Measurements from ENCODE around the gene IL17RB. TPM values are rescaled to one million over a fixed set of nuclear protein-coding genes. Genes with fewer than 3 reads are reported as not detected.

The IL17RB gene
- total RNA-seq, 4 donors from 2014 or later: 0.52 to 0.83 (median 0.63) TPM; not detected in 1

DNA sequence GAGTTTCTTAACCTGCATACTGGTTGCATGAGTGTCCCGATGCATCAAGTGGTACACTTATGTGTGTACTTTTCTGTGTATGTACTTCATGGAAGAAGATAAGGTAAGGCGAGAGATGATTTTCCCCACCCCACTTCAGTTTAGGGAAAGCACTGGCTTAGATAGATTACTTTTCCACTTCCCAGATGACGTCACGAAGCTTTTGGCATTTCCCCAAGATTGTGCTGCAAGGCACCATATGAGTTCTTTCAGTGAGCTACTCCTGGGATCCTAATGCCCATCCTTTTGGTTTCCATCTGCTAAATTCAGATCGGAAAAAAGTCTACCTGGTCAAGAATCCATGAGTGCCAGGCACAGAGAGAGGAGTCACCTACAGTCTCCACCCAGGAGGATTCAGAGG is 4.5 kb downstream of the IL17RB start:
- no peaks in the 10 kb centered on the region for H3K9me3 ChIP-seq
- TF ChIP-seq POLR2A (IDR thresholded peaks at IDR 0.05; ENCODE audit: low read depth) (no peak), POLR2AphosphoS5 (IDR thresholded peaks at IDR 0.05) (no peak), EP300 (IDR thresholded peaks at IDR 0.05) (no peak)
- TF ChIP-seq, protein P1, sequence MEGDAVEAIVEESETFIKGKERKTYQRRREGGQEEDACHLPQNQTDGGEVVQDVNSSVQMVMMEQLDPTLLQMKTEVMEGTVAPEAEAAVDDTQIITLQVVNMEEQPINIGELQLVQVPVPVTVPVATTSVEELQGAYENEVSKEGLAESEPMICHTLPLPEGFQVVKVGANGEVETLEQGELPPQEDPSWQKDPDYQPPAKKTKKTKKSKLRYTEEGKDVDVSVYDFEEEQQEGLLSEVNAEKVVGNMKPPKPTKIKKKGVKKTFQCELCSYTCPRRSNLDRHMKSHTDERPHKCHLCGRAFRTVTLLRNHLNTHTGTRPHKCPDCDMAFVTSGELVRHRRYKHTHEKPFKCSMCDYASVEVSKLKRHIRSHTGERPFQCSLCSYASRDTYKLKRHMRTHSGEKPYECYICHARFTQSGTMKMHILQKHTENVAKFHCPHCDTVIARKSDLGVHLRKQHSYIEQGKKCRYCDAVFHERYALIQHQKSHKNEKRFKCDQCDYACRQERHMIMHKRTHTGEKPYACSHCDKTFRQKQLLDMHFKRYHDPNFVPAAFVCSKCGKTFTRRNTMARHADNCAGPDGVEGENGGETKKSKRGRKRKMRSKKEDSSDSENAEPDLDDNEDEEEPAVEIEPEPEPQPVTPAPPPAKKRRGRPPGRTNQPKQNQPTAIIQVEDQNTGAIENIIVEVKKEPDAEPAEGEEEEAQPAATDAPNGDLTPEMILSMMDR (IDR thresholded peaks at IDR 0.05): no peak
- no peak overlapping the region for H3K27ac ChIP-seq (replicated peaks in 1 of 4)
- H3K4me1 ChIP-seq: peaks cover 8 to 12% (median 10%) of the 10 kb centered on the region in 4 donors
- 32% methylated on average over 5 of the region's 5 CpGs for WGBS
- DNase-seq (ENCODE audit: extremely low spot score): no peak
- H3K36me3 ChIP-seq: no peaks in the 10 kb centered on the region
- peaks cover 0 to 29% (median 2%) of the 10 kb centered on the region in 4 donors for H3K27me3 ChIP-seq
- H3K4me3 ChIP-seq: no peak overlapping the region
- intact Hi-C loops (cut with DNase I): no loop called here

DNA sequence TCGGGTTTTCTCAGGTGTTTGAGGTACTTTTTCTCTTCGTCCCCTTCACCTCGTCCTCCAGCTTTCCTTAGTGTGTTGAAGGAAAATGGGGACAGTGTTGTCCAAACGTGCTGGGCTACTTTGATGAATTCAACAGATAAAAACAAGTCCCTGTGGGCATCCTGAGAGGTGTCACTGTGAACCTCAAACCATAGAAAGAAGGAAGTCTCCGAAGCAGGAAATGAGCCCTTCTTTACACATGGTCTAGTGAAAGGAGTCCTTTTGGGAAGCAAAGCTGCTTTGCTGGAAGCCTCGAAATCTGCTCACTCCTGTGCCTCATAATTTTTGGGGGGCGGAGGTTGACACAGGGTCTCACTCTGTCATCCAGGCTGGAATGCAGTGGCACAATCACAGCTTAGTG is 10.6 kb downstream of the IL17RB start:
- no peak for TF ChIP-seq POLR2A (IDR thresholded peaks at IDR 0.05; ENCODE audit: low read depth)
- no peak for TF ChIP-seq EP300 (IDR thresholded peaks at IDR 0.05)
- TF ChIP-seq, protein P1 (IDR thresholded peaks at IDR 0.05): no peak
- no peak for TF ChIP-seq POLR2AphosphoS5 (IDR thresholded peaks at IDR 0.05)

DNA sequence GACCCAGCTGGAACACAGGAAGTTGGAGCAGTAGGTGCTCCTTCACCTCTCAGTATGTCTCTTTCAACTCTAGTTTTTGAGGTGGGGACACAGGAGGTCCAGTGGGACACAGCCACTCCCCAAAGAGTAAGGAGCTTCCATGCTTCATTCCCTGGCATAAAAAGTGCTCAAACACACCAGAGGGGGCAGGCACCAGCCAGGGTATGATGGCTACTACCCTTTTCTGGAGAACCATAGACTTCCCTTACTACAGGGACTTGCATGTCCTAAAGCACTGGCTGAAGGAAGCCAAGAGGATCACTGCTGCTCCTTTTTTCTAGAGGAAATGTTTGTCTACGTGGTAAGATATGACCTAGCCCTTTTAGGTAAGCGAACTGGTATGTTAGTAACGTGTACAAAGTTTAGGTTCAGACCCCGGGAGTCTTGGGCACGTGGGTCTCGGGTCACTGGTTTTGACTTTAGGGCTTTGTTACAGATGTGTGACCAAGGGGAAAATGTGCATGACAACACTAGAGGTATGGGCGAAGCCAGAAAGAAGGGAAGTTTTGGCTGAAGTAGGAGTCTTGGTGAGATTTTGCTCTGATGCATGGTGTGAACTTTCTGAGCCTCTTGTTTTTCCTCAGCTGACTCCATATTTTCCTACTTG is 11.9 kb downstream of the IL17RB start:
- H3K36me3 ChIP-seq: peaks cover 6 to 46% (median 28%) of the 10 kb centered on the region in 4 donors
- TF ChIP-seq POLR2AphosphoS5 (IDR thresholded peaks at IDR 0.05): no peak
- TF ChIP-seq EP300 (IDR thresholded peaks at IDR 0.05): no peak
- TF ChIP-seq, protein P1 (IDR thresholded peaks at IDR 0.05): no peak
- no peak for DNase-seq (ENCODE audit: extremely low spot score)
- no peak overlapping the region for H3K27ac ChIP-seq (replicated peaks in 1 of 4)
- WGBS: 82% methylated on average over 7 of the region's 7 CpGs
- intact Hi-C loops (cut with DNase I): no loop called here
- no peak overlapping the region for H3K4me3 ChIP-seq
- H3K27me3 ChIP-seq: no peaks in the 10 kb centered on the region
- H3K4me1 ChIP-seq: no peaks in the 10 kb centered on the region
- no peaks in the 10 kb centered on the region for H3K9me3 ChIP-seq

More for the DNA sequence above, 10.6 kb downstream of the IL17RB start:
- no peaks in the 10 kb centered on the region for H3K9me3 ChIP-seq
- H3K27me3 ChIP-seq: no peaks in the 10 kb centered on the region
- no peak overlapping the region for H3K27ac ChIP-seq (replicated peaks in 1 of 4)
- H3K36me3 ChIP-seq: peaks cover under 1 to 33% (median 17%) of the 10 kb centered on the region in 4 donors
- H3K4me1 ChIP-seq: no peaks in the 10 kb centered on the region
- intact Hi-C loops (cut with DNase I): no loop called here
- no peak for DNase-seq (ENCODE audit: extremely low spot score)
- 79% methylated on average over 7 of the region's 7 CpGs for WGBS
- no peak overlapping the region for H3K4me3 ChIP-seq

DNA sequence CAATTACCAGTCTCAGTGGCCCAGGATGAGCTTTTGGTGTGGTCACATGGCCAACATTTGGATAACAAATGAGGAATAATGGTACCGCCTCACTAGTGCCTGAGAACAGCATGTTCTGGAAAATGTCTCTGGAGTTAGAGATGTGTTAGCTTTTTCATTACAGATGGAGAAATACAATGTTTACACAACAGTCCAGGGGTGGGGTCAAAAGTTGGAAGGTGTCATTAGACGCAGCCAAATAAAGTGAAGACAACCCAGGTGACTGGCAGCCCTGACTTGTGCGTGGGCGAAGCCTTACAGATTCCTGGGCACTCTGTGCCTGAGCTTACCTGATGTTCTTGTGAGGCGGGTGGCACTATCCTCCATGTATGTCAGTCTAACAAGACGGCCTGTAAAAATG is 12.8 kb downstream of the IL17RB start:
- no peak overlapping the region for H3K4me3 ChIP-seq
- H3K9me3 ChIP-seq: no peaks in the 10 kb centered on the region
- DNase-seq (ENCODE audit: extremely low spot score): no peak
- H3K4me1 ChIP-seq: no peaks in the 10 kb centered on the region
- TF ChIP-seq POLR2AphosphoS5 (IDR thresholded peaks at IDR 0.05) (no peak), POLR2A (IDR thresholded peaks at IDR 0.05; ENCODE audit: low read depth) (no peak), EP300 (IDR thresholded peaks at IDR 0.05) (no peak)
- TF ChIP-seq, protein P1 (IDR thresholded peaks at IDR 0.05): no peak
- 92% methylated on average over 6 of the region's 6 CpGs for WGBS
- no peaks in the 10 kb centered on the region for H3K27me3 ChIP-seq
- peaks cover 7 to 55% (median 37%) of the 10 kb centered on the region in 4 donors for H3K36me3 ChIP-seq
- intact Hi-C loops (cut with DNase I): no loop called here
- no peak overlapping the region for H3K27ac ChIP-seq (replicated peaks in 1 of 4)

DNA sequence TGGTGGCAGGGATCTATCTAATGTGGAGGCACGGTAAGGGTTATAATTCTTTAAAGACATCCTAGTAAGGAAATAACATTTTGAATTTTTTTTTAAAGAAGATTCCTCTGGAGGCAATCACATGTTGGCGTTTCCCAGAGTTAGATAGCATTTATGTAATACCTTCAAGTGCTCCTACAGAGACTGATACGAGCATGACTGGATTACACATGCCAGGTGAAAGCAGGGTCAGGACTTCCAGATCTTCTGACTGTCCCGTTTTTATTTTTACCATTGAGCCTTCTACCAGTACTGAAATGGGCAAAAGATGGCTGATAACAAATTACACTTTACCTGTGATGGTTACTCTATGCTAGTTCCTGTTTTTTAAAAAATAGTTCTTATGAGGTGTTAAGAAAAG is 13.8 kb downstream of the IL17RB start:
- intact Hi-C loops (cut with DNase I): no loop called here
- TF ChIP-seq, protein P1 (IDR thresholded peaks at IDR 0.05): no peak
- TF ChIP-seq EP300 (IDR thresholded peaks at IDR 0.05) (no peak), POLR2A (IDR thresholded peaks at IDR 0.05; ENCODE audit: low read depth) (no peak), POLR2AphosphoS5 (IDR thresholded peaks at IDR 0.05) (no peak)
- no peak for DNase-seq (ENCODE audit: extremely low spot score)
- Histone ChIP-seq H3K4me1 (no peaks in the 10 kb centered on the region), H3K36me3 (peaks cover 15 to 66% (median 48%) of the 10 kb centered on the region in 4 donors), H3K27me3 (no peaks in the 10 kb centered on the region), H3K9me3 (no peaks in the 10 kb centered on the region), H3K27ac (replicated peaks in 1 of 4) (no peak overlapping the region), H3K4me3 (no peak overlapping the region)
- 80% methylated on average over 4 of the region's 4 CpGs for WGBS
